ENCODE data around the gene ENOX2.

ENOX2 gene

DNA sequence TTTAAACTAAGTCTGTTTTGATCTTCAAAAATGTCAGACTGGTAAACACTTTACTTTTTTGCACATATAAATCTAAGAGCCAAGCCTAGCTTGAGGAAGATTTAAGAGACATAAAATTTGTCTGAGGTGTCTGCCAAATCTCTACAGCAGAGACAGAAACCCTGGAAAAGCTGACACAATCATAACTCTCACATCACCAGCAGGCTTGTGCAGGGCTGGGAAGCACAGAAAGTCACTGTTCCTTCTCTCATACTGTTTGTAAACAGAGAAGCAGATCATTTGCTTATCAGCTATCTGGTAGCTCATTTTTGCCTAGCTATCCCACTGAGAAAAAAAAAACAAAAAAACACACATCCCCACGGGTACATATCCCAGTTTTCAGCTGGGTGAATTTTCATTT is 7.0 kb downstream of the ENOX2 start:
- no peak overlapping the region for H3K4me3 ChIP-seq (replicated peaks; ENCODE audit: low read depth, low read length)
- TF ChIP-seq, protein P1, sequence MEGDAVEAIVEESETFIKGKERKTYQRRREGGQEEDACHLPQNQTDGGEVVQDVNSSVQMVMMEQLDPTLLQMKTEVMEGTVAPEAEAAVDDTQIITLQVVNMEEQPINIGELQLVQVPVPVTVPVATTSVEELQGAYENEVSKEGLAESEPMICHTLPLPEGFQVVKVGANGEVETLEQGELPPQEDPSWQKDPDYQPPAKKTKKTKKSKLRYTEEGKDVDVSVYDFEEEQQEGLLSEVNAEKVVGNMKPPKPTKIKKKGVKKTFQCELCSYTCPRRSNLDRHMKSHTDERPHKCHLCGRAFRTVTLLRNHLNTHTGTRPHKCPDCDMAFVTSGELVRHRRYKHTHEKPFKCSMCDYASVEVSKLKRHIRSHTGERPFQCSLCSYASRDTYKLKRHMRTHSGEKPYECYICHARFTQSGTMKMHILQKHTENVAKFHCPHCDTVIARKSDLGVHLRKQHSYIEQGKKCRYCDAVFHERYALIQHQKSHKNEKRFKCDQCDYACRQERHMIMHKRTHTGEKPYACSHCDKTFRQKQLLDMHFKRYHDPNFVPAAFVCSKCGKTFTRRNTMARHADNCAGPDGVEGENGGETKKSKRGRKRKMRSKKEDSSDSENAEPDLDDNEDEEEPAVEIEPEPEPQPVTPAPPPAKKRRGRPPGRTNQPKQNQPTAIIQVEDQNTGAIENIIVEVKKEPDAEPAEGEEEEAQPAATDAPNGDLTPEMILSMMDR (IDR thresholded peaks at IDR 0.05; ENCODE audit: low read depth, low read length, missing control alignments) = no peak
- DNase-seq (ENCODE audit: extremely low read depth, low read depth) = no peak

DNA sequence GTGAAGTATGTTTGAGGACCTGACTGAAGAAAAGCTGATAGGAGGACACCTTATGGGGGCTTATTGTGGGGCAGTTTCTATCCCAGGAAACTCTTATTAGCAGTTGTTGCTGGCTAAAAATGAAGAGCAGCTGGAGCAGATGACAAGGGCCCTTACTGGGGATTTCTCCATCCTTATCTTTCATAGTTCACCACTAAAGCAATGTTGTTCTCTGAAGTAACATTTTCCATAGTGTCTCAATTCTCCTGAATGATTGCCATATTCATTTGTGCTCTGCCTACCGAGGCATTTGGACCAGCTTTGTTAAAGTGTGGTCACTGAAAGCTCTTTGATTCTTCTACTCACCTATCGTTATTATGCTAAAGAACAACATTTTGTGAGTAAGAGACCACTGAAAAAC is 7.7 kb downstream of the ENOX2 start:
- no peak for DNase-seq (ENCODE audit: extremely low read depth, low read depth)
- H3K4me3 ChIP-seq (replicated peaks; ENCODE audit: low read depth, low read length) = no peak overlapping the region
- TF ChIP-seq, protein P1 (IDR thresholded peaks at IDR 0.05; ENCODE audit: low read depth, low read length, missing control alignments) = no peak

DNA sequence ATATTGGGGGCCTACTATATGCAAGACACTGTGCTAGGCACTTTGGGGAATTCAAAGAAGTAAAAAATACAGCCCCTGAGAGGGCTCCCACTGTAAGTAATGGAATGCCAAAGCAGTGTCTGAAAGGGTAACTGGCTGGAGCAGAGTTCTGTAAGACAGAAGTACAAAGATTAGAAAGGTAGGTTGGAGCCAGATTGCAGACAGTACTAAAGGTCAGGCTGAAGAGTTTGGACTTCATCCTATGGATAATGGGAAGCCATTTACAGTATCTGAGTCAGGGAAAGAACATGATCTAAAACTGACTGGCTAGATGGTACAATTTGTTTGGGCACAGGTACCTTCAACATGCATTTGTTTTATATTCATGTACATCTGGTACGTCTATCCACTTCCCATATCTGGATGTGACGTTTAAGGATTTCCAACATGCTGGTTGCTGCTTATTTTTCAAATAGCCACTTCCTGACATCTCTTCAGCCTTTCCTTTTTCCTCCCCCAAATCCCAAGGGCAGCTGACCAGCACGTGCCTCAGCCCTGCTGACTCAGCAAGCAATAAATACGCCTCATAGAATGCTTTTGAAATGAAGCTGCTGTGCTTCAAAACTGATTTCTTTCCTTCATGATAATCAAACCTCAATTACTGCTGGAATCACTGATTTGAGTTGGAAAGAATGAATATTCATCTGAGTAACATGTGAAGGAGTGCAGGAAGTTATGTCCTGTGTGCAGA is 9.5 kb downstream of the ENOX2 start:
- TF ChIP-seq, protein P1 (IDR thresholded peaks at IDR 0.05; ENCODE audit: low read depth, low read length, missing control alignments) = no peak
- no peak for DNase-seq (ENCODE audit: extremely low read depth, low read depth)
- H3K4me3 ChIP-seq (replicated peaks; ENCODE audit: low read depth, low read length) = no peak overlapping the region

DNA sequence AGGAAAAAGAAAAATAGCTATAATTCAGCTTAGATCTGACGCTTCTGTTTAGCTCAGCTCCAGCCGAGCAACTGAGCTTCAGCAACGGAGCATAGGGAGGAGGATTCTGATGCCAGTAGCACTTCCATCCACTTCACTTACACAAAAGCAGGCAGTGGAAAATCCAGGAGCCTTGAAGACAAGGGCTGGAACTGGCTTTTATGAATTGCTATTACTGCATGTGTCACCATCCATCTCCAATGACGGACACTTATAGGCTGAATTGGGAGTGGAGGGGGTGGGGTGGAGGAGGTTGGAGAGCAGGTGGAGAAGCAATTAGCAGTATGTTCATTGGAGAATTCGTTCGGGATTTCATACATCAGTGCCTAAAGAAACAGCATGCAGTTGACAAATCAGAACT is 15.6 kb downstream of the ENOX2 start:
- TF ChIP-seq, protein P1 (IDR thresholded peaks at IDR 0.05; ENCODE audit: low read depth, low read length, missing control alignments) = no peak
- no peak overlapping the region for H3K4me3 ChIP-seq (replicated peaks; ENCODE audit: low read depth, low read length)
- DNase-seq (ENCODE audit: extremely low read depth, low read depth) = no peak

DNA sequence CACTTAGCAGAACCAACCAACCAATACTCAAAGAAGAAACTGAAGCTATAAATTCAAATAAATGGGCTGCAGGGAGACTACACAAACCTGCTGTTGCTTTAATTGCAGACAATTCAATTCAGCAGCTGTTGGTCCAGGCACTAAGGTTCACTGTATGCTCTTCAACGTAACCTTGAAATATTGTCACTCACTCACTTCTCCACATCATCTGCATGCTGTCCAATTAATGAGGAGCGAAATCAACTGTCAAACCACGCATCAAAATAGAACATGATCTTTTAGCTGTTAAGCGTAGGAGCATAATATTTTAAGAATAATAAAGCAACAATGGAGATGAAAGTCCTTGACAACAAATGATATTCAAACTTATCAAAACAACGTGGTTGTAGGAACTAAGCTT is 17.0 kb downstream of the ENOX2 start:
- DNase-seq (ENCODE audit: extremely low read depth, low read depth) = no peak

DNA sequence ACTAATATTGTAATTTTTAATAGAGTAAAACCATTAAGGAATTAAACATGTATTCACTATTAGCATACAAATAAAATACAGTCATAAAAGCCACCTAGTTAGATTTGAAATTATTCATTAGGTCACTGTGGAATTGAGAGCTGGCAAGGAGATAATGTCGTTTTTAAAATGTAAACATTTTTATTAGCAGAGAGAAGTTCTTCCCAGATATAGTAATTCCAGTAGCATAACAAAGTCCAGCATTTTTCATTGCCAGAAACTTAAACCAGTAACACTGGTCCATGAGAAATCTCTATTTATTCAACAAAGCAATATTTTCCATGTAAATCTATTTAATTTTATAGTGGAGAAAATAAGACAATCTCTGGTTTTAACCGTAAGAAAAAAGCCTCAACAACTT is 17.5 kb downstream of the ENOX2 start:
- TF ChIP-seq, protein P1 (IDR thresholded peaks at IDR 0.05; ENCODE audit: low read depth, low read length, missing control alignments) = no peak
- no peak overlapping the region for H3K4me3 ChIP-seq (replicated peaks; ENCODE audit: low read depth, low read length)
- no peak for DNase-seq (ENCODE audit: extremely low read depth, low read depth)

More for the DNA sequence above, 17.0 kb downstream of the ENOX2 start:
- H3K4me3 ChIP-seq (replicated peaks; ENCODE audit: low read depth, low read length) = no peak overlapping the region
- TF ChIP-seq, protein P1 (IDR thresholded peaks at IDR 0.05; ENCODE audit: low read depth, low read length, missing control alignments) = no peak

DNA sequence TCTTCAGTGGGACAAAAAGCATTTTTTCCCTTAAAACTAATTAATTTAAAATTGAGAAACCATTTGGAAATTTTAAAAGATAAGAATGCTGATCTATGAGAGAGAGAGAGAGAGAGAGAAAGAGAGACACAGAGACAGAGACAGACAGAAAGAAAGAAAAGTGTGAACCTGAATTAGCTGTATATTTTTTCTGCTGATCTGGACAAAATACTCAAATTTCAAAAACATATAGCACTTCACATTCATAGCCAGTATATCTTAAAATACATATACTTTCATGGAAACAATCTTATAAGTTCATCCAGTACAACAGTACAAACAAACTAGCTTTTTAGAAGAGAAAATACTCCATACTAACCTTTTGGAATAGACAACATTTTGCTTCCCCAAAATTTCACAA is 18.4 kb downstream of the ENOX2 start:
- TF ChIP-seq, protein P1 (IDR thresholded peaks at IDR 0.05; ENCODE audit: low read depth, low read length, missing control alignments) = no peak
- H3K4me3 ChIP-seq (replicated peaks; ENCODE audit: low read depth, low read length) = no peak overlapping the region
- DNase-seq (ENCODE audit: extremely low read depth, low read depth) = no peak

Data from HFF-Myc (cell line).